B cell (primary cell): ENCODE measurements around the gene TGFBRAP1.
"Not testable (repeated sequence)": the region's sequence is repeated elsewhere in the genome, so short reads cannot be mapped to it uniquely, and the experiment has no call there.

ENCODE experiments used
- EZH2 ChIP-seq: IDR thresholded peaks from 2 replicates; pipeline ENCODE4 v1.6.1; 2012; ENCODE audit warnings: borderline replicate concordance, low read depth, mild to moderate bottlenecking, moderate library complexity, low read length; ENCODE audit not compliant: insufficient read depth, poor library complexity, severe bottlenecking
- TF ChIP-seq, protein P1 (sequence below): fragments of 200-600 bp; IDR thresholded peaks from one replicate; pipeline ENCODE4 v1.8.0; 2022; ENCODE audit warnings: antibody characterized with exemption, mild to moderate bottlenecking

DNA sequence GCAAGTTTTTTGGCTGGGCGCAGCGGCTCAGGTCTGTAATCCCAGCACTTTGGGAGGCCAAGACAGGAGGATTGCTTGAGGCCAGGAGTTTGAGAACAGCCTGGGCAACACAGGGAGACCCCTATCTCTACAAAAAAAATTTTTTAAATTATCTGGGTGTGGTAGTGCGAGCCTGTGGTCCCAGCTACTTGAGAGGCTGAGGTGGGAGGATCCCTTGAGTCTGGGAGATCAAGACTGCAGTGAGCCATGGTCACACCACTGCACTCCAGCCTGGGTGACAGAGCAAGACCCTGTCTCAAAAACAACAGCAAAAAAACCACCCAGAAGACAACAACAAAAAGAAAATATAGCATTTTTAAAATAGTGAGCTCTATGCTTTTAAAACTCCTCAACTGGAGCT is 2.3 kb downstream of the TGFBRAP1 start:
- TF ChIP-seq, protein P1, sequence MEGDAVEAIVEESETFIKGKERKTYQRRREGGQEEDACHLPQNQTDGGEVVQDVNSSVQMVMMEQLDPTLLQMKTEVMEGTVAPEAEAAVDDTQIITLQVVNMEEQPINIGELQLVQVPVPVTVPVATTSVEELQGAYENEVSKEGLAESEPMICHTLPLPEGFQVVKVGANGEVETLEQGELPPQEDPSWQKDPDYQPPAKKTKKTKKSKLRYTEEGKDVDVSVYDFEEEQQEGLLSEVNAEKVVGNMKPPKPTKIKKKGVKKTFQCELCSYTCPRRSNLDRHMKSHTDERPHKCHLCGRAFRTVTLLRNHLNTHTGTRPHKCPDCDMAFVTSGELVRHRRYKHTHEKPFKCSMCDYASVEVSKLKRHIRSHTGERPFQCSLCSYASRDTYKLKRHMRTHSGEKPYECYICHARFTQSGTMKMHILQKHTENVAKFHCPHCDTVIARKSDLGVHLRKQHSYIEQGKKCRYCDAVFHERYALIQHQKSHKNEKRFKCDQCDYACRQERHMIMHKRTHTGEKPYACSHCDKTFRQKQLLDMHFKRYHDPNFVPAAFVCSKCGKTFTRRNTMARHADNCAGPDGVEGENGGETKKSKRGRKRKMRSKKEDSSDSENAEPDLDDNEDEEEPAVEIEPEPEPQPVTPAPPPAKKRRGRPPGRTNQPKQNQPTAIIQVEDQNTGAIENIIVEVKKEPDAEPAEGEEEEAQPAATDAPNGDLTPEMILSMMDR = not testable (repeated sequence)
- not testable (repeated sequence) for TF ChIP-seq EZH2
